ENCODE results near the gene INHBC.

DNA sequence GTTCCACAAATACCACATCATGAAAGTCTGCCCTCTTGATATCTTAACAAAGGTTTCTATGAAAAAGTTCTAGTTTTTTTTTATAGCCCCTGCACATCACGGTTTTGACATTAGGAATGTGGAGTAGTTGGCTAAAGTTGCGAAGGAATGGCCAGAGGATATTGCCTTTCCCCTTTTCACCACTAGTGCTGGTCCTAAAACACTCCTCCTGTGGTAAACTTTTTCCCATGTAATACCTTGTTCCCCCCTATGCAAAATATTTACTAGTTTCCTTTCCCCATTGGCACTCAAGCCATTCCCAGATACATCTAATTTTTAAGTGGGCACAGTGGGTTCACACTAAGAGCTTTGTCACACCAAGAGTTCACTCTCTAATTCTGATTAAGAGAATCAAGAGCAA, 37.1 kb upstream of the INHBC start:
- TF ChIP-seq, protein P1, sequence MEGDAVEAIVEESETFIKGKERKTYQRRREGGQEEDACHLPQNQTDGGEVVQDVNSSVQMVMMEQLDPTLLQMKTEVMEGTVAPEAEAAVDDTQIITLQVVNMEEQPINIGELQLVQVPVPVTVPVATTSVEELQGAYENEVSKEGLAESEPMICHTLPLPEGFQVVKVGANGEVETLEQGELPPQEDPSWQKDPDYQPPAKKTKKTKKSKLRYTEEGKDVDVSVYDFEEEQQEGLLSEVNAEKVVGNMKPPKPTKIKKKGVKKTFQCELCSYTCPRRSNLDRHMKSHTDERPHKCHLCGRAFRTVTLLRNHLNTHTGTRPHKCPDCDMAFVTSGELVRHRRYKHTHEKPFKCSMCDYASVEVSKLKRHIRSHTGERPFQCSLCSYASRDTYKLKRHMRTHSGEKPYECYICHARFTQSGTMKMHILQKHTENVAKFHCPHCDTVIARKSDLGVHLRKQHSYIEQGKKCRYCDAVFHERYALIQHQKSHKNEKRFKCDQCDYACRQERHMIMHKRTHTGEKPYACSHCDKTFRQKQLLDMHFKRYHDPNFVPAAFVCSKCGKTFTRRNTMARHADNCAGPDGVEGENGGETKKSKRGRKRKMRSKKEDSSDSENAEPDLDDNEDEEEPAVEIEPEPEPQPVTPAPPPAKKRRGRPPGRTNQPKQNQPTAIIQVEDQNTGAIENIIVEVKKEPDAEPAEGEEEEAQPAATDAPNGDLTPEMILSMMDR (IDR thresholded peaks at IDR 0.05): no peak
- TF ChIP-seq POLR2A (IDR thresholded peaks at IDR 0.05): no peak
